Body of pancreas (tissue), 4 donors: Measurements from ENCODE around the gene RSF1. TPM values are rescaled to one million over a fixed set of nuclear protein-coding genes. Genes with fewer than 3 reads are reported as not detected.

ENCODE experiments used
- ATAC-seq: fragments of 150-250 bp; one replicate; pipeline ENCODE4 v1.9.1; 2016
- DNase-seq, 4 donors: peaks; one replicate each; pipeline ENCODE4 v3.0.0-alpha.2; 2019
- H3K27ac ChIP-seq, 4 donors: fragments of 200-600 bp; sonication (generic); 1 replicate in 3 of 4; 2 replicates in 1 of 4; pipeline versions ENCODE4 v1.5.1 to v1.6.1; 2016 to 2019; ENCODE audit warnings: mild to moderate bottlenecking in 1 of 4, mixed read lengths in 1 of 4, moderate library complexity in 1 of 4
- H3K27me3 ChIP-seq, 2 donors: fragments of 200-600 bp; sonication (generic); one replicate each; pipeline ENCODE4 v1.6.0; 2016; ENCODE audit warnings: mild to moderate bottlenecking in 1 of 2
- H3K36me3 ChIP-seq, 2 donors: fragments of 200-600 bp; sonication (generic); replicated peaks in 1 of 2; 2 replicates each; pipeline ENCODE4 v1.5.1; 2016; ENCODE audit warnings: low read depth in 2 of 2; ENCODE audit not compliant: insufficient read depth in 1 of 2
- H3K4me1 ChIP-seq: fragments of 200-600 bp; sonication (generic); one replicate; pipeline ENCODE4 v1.6.0; 2016
- H3K4me3 ChIP-seq, 2 donors: fragments of 200-600 bp; sonication (generic); 1 replicate in 1 of 2; 2 replicates in 1 of 2; pipeline ENCODE4 v1.5.1; 2016 to 2019
- H3K9me3 ChIP-seq, 3 donors: fragments of 200-600 bp; sonication (generic); 1 replicate in 2 of 3; 2 replicates in 1 of 3; pipeline ENCODE4 v1.5.1; 2016
- CTCF ChIP-seq, 7 experiments: fragments of 450-650 bp in 4 of 7; fragments of 200-600 bp in 3 of 7; sonication (generic) in 3 of 7; IDR thresholded peaks; one replicate each; pipeline ENCODE4 v1.5.1; 2016 to 2019; ENCODE audit warnings: antibody characterized with exemption in 7 of 7
- POLR2A ChIP-seq, 3 donors: fragments of 450-650 bp; IDR thresholded peaks; one replicate each; pipeline ENCODE4 v1.6.1; 2016; ENCODE audit warnings: antibody characterized with exemption in 3 of 3, mild to moderate bottlenecking in 2 of 3
- WGBS, 2 donors: methylation state at CpG; one replicate each; pipeline ENCODE4 v1.1.5; 2017; 5-methylcytosine and 5-hydroxymethylcytosine counted together
- intact Hi-C: fragments of 100-400 bp; cut with DNase I; formaldehyde crosslinking; loops from one replicate; pipeline ENCODE4 v1.15.1; 2023
- total RNA-seq, 2 donors: library from RNA; depleted of rRNA; stranded (reverse); fragments of >200 nt; gene quantifications; one replicate each; pipeline ENCODE4 v1.1.0, GENCODE V29; 2016

Gene RSF1
- total RNA-seq, 2 donors from 2014 or later, result 18.2 to 129 TPM

GRCh38 chr11:77791301-77791700 lies 29.2 kb downstream of the RSF1 start:
- no peak for ATAC-seq
- Histone ChIP-seq H3K9me3 (no peaks in the 10 kb centered on the region), H3K4me3 (no peak overlapping the region), H3K4me1 (no peaks in the 10 kb centered on the region), H3K27ac (no peak overlapping the region), H3K27me3 (no peaks in the 10 kb centered on the region), H3K36me3 (no peaks in the 10 kb centered on the region)
- DNase-seq, result no peak
- no peak for TF ChIP-seq POLR2A (IDR thresholded peaks at IDR 0.05)
- TF ChIP-seq CTCF (IDR thresholded peaks at IDR 0.05), result no peak
- WGBS, 2 donors, result 94 to 98% methylated on average over 4 of the region's 4 CpGs
- intact Hi-C loops, result no loop called here

- H3K36me3 ChIP-seq, result no peaks in the 10 kb centered on the region
- H3K4me3 ChIP-seq, result no peak overlapping the region
- intact Hi-C loops, result no loop called here
- WGBS, 2 donors, result 97 to 100% methylated on average over 1 to 5 of the region's 5 CpGs
- H3K27me3 ChIP-seq, result no peaks in the 10 kb centered on the region
- no peaks in the 10 kb centered on the region for H3K9me3 ChIP-seq
- ATAC-seq (no peak), DNase-seq (no peak)
- H3K4me1 ChIP-seq, result no peaks in the 10 kb centered on the region
- no peak overlapping the region for H3K27ac ChIP-seq
- TF ChIP-seq CTCF (IDR thresholded peaks at IDR 0.05), result no peak
- TF ChIP-seq POLR2A (IDR thresholded peaks at IDR 0.05), result no peak
These were observed 30.6 kb downstream of the RSF1 start for GRCh38 chr11:77789731-77790476.

DNA sequence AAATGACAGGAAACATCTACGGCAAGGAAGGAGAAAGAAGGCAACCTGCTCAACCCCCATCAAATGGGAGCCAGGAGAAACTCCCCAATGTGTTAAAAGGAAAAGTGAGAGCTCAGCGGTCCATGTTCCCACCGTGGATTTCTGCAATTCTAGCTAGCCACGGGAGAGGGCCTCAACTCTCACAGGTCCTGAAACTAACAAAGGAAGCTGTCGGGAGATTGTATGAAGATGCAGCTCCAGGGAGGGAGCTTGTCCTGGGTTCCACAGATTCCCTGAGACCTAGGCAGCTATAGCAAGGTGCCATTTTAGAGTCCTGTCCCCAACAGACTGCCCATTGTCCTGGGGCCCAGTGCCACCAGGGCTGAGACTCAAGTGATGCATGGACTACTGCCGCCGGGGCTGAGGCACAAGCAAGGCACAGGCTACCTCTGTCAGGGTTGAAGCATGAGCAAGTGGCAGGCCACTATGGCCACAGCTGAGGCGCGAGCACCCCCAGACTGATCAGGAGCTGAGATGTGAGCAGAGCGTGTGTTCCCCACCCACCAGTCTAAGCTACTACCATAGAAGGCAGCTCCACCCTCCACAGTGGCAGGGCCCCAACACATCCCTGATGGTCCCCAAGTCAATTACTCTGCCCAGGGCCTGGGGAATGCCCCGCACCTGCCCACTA lies 31.3 kb downstream of the RSF1 start:
- Histone ChIP-seq H3K27ac (no peak overlapping the region), H3K4me1 (no peaks in the 10 kb centered on the region), H3K4me3 (no peak overlapping the region), H3K27me3 (no peaks in the 10 kb centered on the region), H3K9me3 (no peaks in the 10 kb centered on the region), H3K36me3 (no peaks in the 10 kb centered on the region)
- no peak for TF ChIP-seq CTCF (IDR thresholded peaks at IDR 0.05)
- TF ChIP-seq POLR2A (IDR thresholded peaks at IDR 0.05), result no peak
- intact Hi-C loops, result no loop called here
- WGBS, 2 donors, result 77 to 91% methylated on average over 5 to 11 of the region's 11 CpGs
- DNase-seq (no peak), ATAC-seq (no peak)

DNA sequence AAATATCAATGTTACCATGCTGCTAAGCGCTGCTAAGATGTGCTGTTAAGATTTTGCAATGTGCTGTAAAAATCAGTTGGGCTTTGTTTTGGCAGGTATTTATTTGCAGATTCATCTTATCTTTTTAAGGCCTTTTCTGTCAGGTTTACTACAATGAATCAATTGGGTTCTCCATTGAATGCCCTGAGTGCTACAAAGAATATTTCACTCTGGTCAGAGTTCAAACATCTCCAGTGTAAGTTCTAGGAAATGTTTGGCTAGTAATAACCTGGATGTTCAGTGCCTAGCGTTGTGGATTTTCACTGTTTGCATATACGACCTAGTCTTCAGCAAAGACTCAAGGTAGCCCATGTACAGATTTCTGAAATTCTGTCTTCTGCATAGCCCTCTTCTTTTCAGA lies 36.0 kb downstream of the RSF1 start:
- no peak overlapping the region for H3K27ac ChIP-seq
- intact Hi-C loops, result no loop called here
- H3K36me3 ChIP-seq, result no peaks in the 10 kb centered on the region
- no peak for DNase-seq
- no peaks in the 10 kb centered on the region for H3K27me3 ChIP-seq
- H3K9me3 ChIP-seq, result no peaks in the 10 kb centered on the region
- no peak for TF ChIP-seq POLR2A (IDR thresholded peaks at IDR 0.05)
- no peak for TF ChIP-seq CTCF (IDR thresholded peaks at IDR 0.05)
- WGBS, 2 donors, result 58 to 72% methylated on average over 3 of the region's 3 CpGs
- no peaks in the 10 kb centered on the region for H3K4me1 ChIP-seq
- ATAC-seq, result no peak
- no peak overlapping the region for H3K4me3 ChIP-seq
